ENCODE measurements around the gene RAB7A.

The RAB7A gene

DNA sequence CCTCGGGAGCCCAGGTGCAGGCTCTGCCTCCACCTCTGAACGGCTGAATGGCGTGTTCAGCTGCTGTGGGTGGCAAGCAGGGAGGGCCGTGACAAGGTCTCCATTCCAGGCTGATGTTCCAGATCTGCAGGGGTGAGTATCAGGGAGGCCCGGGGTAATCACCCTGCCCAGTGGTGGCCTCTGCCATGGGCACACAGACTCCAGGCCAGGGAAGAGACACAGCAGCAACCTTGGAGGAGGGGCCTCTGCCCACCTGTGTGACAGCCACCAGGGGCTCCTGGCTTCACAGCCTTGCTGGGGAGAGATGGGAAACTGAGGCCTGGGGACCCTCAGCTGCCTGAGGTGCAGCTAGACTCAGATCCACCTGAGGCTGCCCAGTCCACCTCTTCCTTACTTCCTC lies 127.8 kb downstream of the RAB7A start:
- no peak for DNase-seq (ENCODE audit: low read depth)

- no peak for DNase-seq (ENCODE audit: low read depth)
These were observed 128.5 kb downstream of the RAB7A start for GRCh38 chr3:128854475-128854874.

- no peak for DNase-seq (ENCODE audit: low read depth)
These were observed 129.6 kb downstream of the RAB7A start for GRCh38 chr3:128855569-128855968.

DNA sequence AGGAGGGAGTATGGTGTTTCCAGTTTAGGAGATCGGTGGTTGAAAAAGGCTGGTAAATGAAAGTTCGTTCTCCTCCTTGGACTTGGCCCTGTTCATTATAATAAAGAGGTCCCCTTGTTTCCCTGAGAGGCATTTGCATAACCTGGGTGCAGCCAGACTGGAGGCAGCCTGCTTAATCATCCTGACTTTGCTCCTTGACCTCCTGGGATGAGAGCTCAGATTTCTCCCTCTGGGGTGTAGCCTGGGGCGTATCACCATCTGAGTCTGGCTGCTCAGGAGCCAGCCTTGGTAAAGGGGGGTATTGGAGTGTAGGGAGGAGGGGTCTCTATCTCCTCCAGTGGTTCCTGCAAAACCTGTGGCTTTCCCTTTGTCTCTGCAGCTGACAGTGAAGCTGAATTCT lies 132.2 kb downstream of the RAB7A start:
- DNase-seq (ENCODE audit: low read depth): no peak

DNA sequence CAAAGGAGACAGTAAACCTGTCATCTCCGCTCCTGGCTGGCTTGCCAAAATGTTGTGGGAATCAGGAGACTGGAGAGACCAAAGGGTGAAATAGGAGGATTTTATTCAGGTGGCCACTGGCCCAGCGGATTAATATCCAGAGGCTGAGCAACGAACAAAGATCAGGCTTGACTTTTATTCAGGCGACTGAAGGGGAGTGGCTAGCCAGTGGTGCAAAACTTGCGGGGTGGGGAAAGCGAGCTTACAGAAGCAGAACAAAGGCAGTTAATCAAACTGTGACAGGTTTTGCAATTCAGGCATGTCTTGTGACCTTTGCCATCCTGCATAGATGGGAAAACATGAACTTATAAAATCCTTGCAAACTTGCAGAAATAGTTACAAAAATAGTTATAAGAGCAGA lies 133.6 kb downstream of the RAB7A start:
- no peak for DNase-seq (ENCODE audit: low read depth)

DNA sequence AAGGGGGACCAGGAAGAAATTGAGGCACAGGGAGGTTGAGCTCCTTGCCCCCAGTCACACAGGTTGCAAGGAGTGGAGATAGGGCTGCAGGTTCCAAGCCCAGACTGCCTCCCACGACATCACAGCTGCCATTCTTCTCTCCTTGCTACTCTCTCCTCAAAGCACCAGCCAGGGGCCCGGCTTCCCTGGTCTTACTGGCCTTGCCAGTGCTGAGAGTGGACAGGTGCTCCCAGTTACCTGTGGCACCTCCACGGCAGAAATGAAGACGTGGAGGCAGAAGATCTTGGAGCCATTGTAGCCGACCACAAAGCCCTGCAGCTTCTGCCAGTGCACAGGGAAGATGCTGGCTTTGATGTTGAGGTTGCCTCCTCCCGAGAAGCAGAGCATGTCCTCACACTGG lies 135.5 kb downstream of the RAB7A start:
- DNase-seq (ENCODE audit: low read depth): no peak

DNA sequence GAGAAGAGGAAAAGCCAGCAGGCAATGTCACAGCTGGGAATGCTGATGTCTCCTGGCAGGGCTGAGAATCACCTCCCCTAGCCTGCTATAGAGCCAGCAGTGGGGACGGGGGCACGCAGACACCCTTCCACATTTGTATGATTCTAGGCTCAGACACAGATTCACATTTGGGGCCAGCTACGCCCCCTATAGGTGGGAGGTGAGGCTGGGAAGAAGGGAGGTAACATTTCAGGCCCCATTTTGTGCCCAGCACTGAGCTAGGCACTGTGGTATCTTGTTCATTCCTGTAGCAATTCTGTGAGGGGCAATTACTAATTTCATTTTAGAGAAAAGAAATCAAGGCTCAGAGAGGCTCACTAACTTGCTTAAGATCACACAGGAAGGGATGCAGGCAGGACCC lies 137.6 kb downstream of the RAB7A start:
- no peak for DNase-seq (ENCODE audit: low read depth)
